ENCODE results near the gene POU2F3.

- TF ChIP-seq SIX5 (IDR thresholded peaks at IDR 0.05; ENCODE audit: low read depth, low read length) (no peak), BACH1 (IDR thresholded peaks at IDR 0.05; ENCODE audit: low read length) (no peak), ZNF274 (IDR thresholded peaks at IDR 0.05; ENCODE audit: borderline replicate concordance, extremely low read depth, low read length) (no peak), POLR2A (IDR thresholded peaks at IDR 0.05; ENCODE audit: control extremely low read depth in 1 of 2, low read depth in 2 of 2, low read length in 2 of 2) (no peak), RBBP5 (IDR thresholded peaks at IDR 0.05; ENCODE audit: borderline replicate concordance, low read depth, low read length) (no peak), POLR2AphosphoS5 (IDR thresholded peaks at IDR 0.05; ENCODE audit: low read depth, low read length) (no peak), RXRA (IDR thresholded peaks at IDR 0.05; ENCODE audit: insufficient read depth, low read depth, low read length) (no peak), MAX (IDR thresholded peaks at IDR 0.05) (no peak), EGR1 (IDR thresholded peaks at IDR 0.05; ENCODE audit: borderline replicate concordance, low read depth, low read length) (no peak), USF2 (IDR thresholded peaks at IDR 0.05; ENCODE audit: low read length) (no peak)
- TF ChIP-seq, protein P1, sequence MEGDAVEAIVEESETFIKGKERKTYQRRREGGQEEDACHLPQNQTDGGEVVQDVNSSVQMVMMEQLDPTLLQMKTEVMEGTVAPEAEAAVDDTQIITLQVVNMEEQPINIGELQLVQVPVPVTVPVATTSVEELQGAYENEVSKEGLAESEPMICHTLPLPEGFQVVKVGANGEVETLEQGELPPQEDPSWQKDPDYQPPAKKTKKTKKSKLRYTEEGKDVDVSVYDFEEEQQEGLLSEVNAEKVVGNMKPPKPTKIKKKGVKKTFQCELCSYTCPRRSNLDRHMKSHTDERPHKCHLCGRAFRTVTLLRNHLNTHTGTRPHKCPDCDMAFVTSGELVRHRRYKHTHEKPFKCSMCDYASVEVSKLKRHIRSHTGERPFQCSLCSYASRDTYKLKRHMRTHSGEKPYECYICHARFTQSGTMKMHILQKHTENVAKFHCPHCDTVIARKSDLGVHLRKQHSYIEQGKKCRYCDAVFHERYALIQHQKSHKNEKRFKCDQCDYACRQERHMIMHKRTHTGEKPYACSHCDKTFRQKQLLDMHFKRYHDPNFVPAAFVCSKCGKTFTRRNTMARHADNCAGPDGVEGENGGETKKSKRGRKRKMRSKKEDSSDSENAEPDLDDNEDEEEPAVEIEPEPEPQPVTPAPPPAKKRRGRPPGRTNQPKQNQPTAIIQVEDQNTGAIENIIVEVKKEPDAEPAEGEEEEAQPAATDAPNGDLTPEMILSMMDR (IDR thresholded peaks at IDR 0.05; ENCODE audit: control extremely low read depth in 1 of 3, insufficient read depth in 1 of 3, low read depth in 1 of 3, low read length in 3 of 3), result no peak
Measured at GRCh38 chr11:120220747-120221037, 19.2 kb upstream of the POU2F3 start.
